Measurements from ENCODE around the gene FAM3D.

Gene FAM3D

GRCh38 chr3:58633157-58633865 lies 33.3 kb downstream of the FAM3D start:
- TF ChIP-seq TAF1 (IDR thresholded peaks at IDR 0.05; ENCODE audit: borderline replicate concordance, insufficient read depth, low read length) (no peak), FOXP2 (optimal IDR thresholded peaks at IDR 0.05; ENCODE audit: borderline replicate concordance, extremely low read depth, extremely low read length, insufficient read depth) (no peak), SIN3A (IDR thresholded peaks at IDR 0.05; ENCODE audit: borderline replicate concordance, insufficient read depth, low read length) (no peak), REST (IDR thresholded peaks at IDR 0.05; ENCODE audit: insufficient read depth in 1 of 2, low read depth in 2 of 2, low read length in 2 of 2) (no peak), POLR2AphosphoS5 (IDR thresholded peaks at IDR 0.05; ENCODE audit: low read depth, low read length) (no peak)

GRCh38 chr3:58631742-58632141 lies 34.8 kb downstream of the FAM3D start:
- TF ChIP-seq FOXP2 (optimal IDR thresholded peaks at IDR 0.05; ENCODE audit: borderline replicate concordance, extremely low read depth, extremely low read length, insufficient read depth) (no peak), REST (IDR thresholded peaks at IDR 0.05; ENCODE audit: insufficient read depth in 1 of 2, low read depth in 2 of 2, low read length in 2 of 2) (no peak), POLR2AphosphoS5 (IDR thresholded peaks at IDR 0.05; ENCODE audit: low read depth, low read length) (no peak), TAF1 (IDR thresholded peaks at IDR 0.05; ENCODE audit: borderline replicate concordance, insufficient read depth, low read length) (no peak), SIN3A (IDR thresholded peaks at IDR 0.05; ENCODE audit: borderline replicate concordance, insufficient read depth, low read length) (no peak)

GRCh38 chr3:58630710-58631092 lies 35.9 kb downstream of the FAM3D start:
- no peak for TF ChIP-seq POLR2AphosphoS5 (IDR thresholded peaks at IDR 0.05; ENCODE audit: low read depth, low read length)
- no peak for TF ChIP-seq REST (IDR thresholded peaks at IDR 0.05; ENCODE audit: insufficient read depth in 1 of 2, low read depth in 2 of 2, low read length in 2 of 2)
- TF ChIP-seq FOXP2 (optimal IDR thresholded peaks at IDR 0.05; ENCODE audit: borderline replicate concordance, extremely low read depth, extremely low read length, insufficient read depth) = no peak
- TF ChIP-seq TAF1 (IDR thresholded peaks at IDR 0.05; ENCODE audit: borderline replicate concordance, insufficient read depth, low read length) = no peak
- TF ChIP-seq SIN3A (IDR thresholded peaks at IDR 0.05; ENCODE audit: borderline replicate concordance, insufficient read depth, low read length) = no peak

- no peak for TF ChIP-seq TAF1 (IDR thresholded peaks at IDR 0.05; ENCODE audit: borderline replicate concordance, insufficient read depth, low read length)
- TF ChIP-seq POLR2AphosphoS5 (IDR thresholded peaks at IDR 0.05; ENCODE audit: low read depth, low read length) = no peak
- no peak for TF ChIP-seq FOXP2 (optimal IDR thresholded peaks at IDR 0.05; ENCODE audit: borderline replicate concordance, extremely low read depth, extremely low read length, insufficient read depth)
- no peak for TF ChIP-seq SIN3A (IDR thresholded peaks at IDR 0.05; ENCODE audit: borderline replicate concordance, insufficient read depth, low read length)
- no peak for TF ChIP-seq REST (IDR thresholded peaks at IDR 0.05; ENCODE audit: insufficient read depth in 1 of 2, low read depth in 2 of 2, low read length in 2 of 2)
These were observed 36.4 kb downstream of the FAM3D start for GRCh38 chr3:58630076-58630709.
